GM23248 (cell line): ENCODE data around the gene HTR4. TPM values are rescaled to one million over a fixed set of nuclear protein-coding genes. Genes with fewer than 3 reads are reported as not detected.

ENCODE experiments used
- DNase-seq: peaks from one replicate; pipeline ENCODE4 v3.0.0-alpha.2; 2015
- H2AFZ ChIP-seq: fragments of 200-600 bp; sonication (generic); 2 replicates; pipeline ENCODE4 v1.6.1; 2016; ENCODE audit warnings: antibody characterized with exemption
- H3F3A ChIP-seq: fragments of 200-600 bp; sonication (generic); 2 replicates; pipeline ENCODE4 v1.6.1; 2016; ENCODE audit warnings: mild to moderate bottlenecking, antibody characterized with exemption, mixed run types; ENCODE audit not compliant: insufficient read depth
- H3K27ac ChIP-seq: fragments of 200-600 bp; sonication (generic); 2 replicates; pipeline ENCODE4 v1.5.1; 2016; ENCODE audit warnings: mild to moderate bottlenecking
- H3K27me3 ChIP-seq: fragments of 200-600 bp; sonication (generic); replicated peaks from 2 replicates; pipeline ENCODE4 v1.6.1; 2016; ENCODE audit warnings: mild to moderate bottlenecking; ENCODE audit not compliant: insufficient read depth
- H3K36me3 ChIP-seq: fragments of 200-600 bp; sonication (generic); 2 replicates; pipeline ENCODE4 v1.6.1; 2016; ENCODE audit warnings: low read depth, mild to moderate bottlenecking
- H3K4me1 ChIP-seq: fragments of 200-600 bp; sonication (generic); 2 replicates; pipeline ENCODE4 v1.6.1; 2016; ENCODE audit warnings: mild to moderate bottlenecking; ENCODE audit not compliant: insufficient read depth
- H3K4me2 ChIP-seq: fragments of 200-600 bp; sonication (generic); one replicate; pipeline ENCODE4 v1.6.1; 2016; ENCODE audit warnings: mild to moderate bottlenecking; ENCODE audit not compliant: unreplicated experiment
- H3K4me3 ChIP-seq: fragments of 200-600 bp; sonication (generic); 2 replicates; pipeline ENCODE4 v1.5.1; 2016; ENCODE audit warnings: mild to moderate bottlenecking
- H3K79me2 ChIP-seq: fragments of 200-600 bp; sonication (generic); 2 replicates; pipeline ENCODE4 v1.6.1; 2016; ENCODE audit warnings: mild to moderate bottlenecking; ENCODE audit not compliant: insufficient read depth
- H3K9ac ChIP-seq: fragments of 200-600 bp; sonication (generic); 2 replicates; pipeline ENCODE4 v1.6.1; 2016; ENCODE audit warnings: mild to moderate bottlenecking
- H3K9me2 ChIP-seq: fragments of 200-600 bp; sonication (generic); 2 replicates; pipeline ENCODE4 v1.6.1; 2016; ENCODE audit warnings: mixed run types, mild to moderate bottlenecking, moderate library complexity; ENCODE audit not compliant: insufficient read depth
- H3K9me3 ChIP-seq: fragments of 200-600 bp; sonication (generic); one replicate; pipeline ENCODE4 v1.6.1; 2017; ENCODE audit warnings: low read depth
- H4K20me1 ChIP-seq: fragments of 200-600 bp; sonication (generic); 2 replicates; pipeline ENCODE4 v1.6.0; 2016; ENCODE audit not compliant: insufficient read depth
- EZH2 ChIP-seq: fragments of 200-600 bp; sonication (generic); IDR thresholded peaks from 2 replicates; pipeline ENCODE4 v1.6.1; 2018; ENCODE audit warnings: antibody characterized with exemption, mild to moderate bottlenecking; ENCODE audit not compliant: insufficient read depth, poor library complexity, severe bottlenecking
- EZH2phosphoT487 ChIP-seq: fragments of 200-600 bp; sonication (generic); IDR thresholded peaks from 2 replicates; pipeline ENCODE4 v1.6.1; 2018; ENCODE audit warnings: antibody characterized with exemption, moderate library complexity, mild to moderate bottlenecking, low read depth; ENCODE audit not compliant: insufficient read depth
- WGBS, 2 experiments: methylation state at CpG; one replicate each; pipeline ENCODE4 v1.1.6; 2015 to 2017; ENCODE audit warnings: low lambda C conversion rate in 2 of 2, low coverage in 1 of 2; ENCODE audit errors: missing lambda C conversion rate in 2 of 2; 5-methylcytosine and 5-hydroxymethylcytosine counted together
- in situ Hi-C: fragments of 300-500 bp; cut with MboI; formaldehyde crosslinking; loops from 2 replicates; pipeline ENCODE4 v1.15.0; 2020
- polyA plus RNA-seq: library from polyadenylated mRNA; unstranded; fragments of >200 nt; fragmentation: Nextera tagmentation; extraction: Ambion mirVana; gene quantifications from 2 replicates; pipeline ENCODE4 v1.2.1, GENCODE V29; 2016
- total RNA-seq: library from RNA; depleted of rRNA; stranded (reverse); fragments of >200 nt; shearing (Covaris generic); gene quantifications from 2 replicates; pipeline ENCODE4 v1.2.3, GENCODE V29; 2014

HTR4 gene
- total and polyA plus RNA-seq, 2 experiments from 2014 or later = not detected

GRCh38 chr5:148515460-148515859 lies 138.9 kb downstream of the HTR4 start:
- WGBS, 2 experiments = 7 to 10% methylated on average over 2 of the region's 2 CpGs
- TF ChIP-seq EZH2phosphoT487 = no peak
- no peak for TF ChIP-seq EZH2
- in situ Hi-C loops = no loop called here
- Histone ChIP-seq H3K27ac (no peak overlapping the region), H3K9ac (no peak overlapping the region), H3K36me3 (no peaks in the 10 kb centered on the region), H3K27me3 (no peaks in the 10 kb centered on the region), H2AFZ (no peak overlapping the region), H3K9me3 (no peaks in the 10 kb centered on the region), H3K79me2 (no peaks in the 10 kb centered on the region), H3K4me1 (no peaks in the 10 kb centered on the region), H3K4me3 (no peak overlapping the region), H4K20me1 (no peaks in the 10 kb centered on the region), H3K9me2 (no peaks in the 10 kb centered on the region), H3K4me2 (no peak overlapping the region), H3F3A (no peaks in the 10 kb centered on the region)
- DNase-seq = no peak

GRCh38 chr5:148514344-148514743 lies 140.0 kb downstream of the HTR4 start:
- TF ChIP-seq EZH2phosphoT487 = no peak
- no peak for TF ChIP-seq EZH2
- DNase-seq = no peak
- no peak overlapping the region for H3K4me3 ChIP-seq
- no peaks in the 10 kb centered on the region for H3K36me3 ChIP-seq
- H3K9me3 ChIP-seq = no peaks in the 10 kb centered on the region
- H3K79me2 ChIP-seq = no peaks in the 10 kb centered on the region
- H3K27me3 ChIP-seq = no peaks in the 10 kb centered on the region
- no peak overlapping the region for H3K4me2 ChIP-seq
- no peaks in the 10 kb centered on the region for H4K20me1 ChIP-seq
- H3K9ac ChIP-seq = no peak overlapping the region
- no peak overlapping the region for H2AFZ ChIP-seq
- no peaks in the 10 kb centered on the region for H3K4me1 ChIP-seq
- no peak overlapping the region for H3K27ac ChIP-seq
- H3K9me2 ChIP-seq = no peaks in the 10 kb centered on the region
- in situ Hi-C loops = no loop called here
- H3F3A ChIP-seq = no peaks in the 10 kb centered on the region

GRCh38 chr5:148512498-148512897 lies 141.8 kb downstream of the HTR4 start:
- no peak overlapping the region for H3K4me2 ChIP-seq
- no peaks in the 10 kb centered on the region for H3K9me2 ChIP-seq
- no peak overlapping the region for H3K4me3 ChIP-seq
- no peaks in the 10 kb centered on the region for H3K79me2 ChIP-seq
- H3K27me3 ChIP-seq = no peaks in the 10 kb centered on the region
- no peak overlapping the region for H2AFZ ChIP-seq
- H4K20me1 ChIP-seq = no peaks in the 10 kb centered on the region
- H3K9me3 ChIP-seq = no peaks in the 10 kb centered on the region
- 35 to 38% methylated on average over 9 of the region's 9 CpGs for WGBS, 2 experiments
- TF ChIP-seq EZH2 = no peak
- TF ChIP-seq EZH2phosphoT487 = no peak
- in situ Hi-C loops = no loop called here
- H3K27ac ChIP-seq = no peak overlapping the region
- no peak overlapping the region for H3K9ac ChIP-seq
- H3F3A ChIP-seq = no peaks in the 10 kb centered on the region
- no peaks in the 10 kb centered on the region for H3K4me1 ChIP-seq
- no peak for DNase-seq
- no peaks in the 10 kb centered on the region for H3K36me3 ChIP-seq

- no peak overlapping the region for H3K4me2 ChIP-seq
- no peaks in the 10 kb centered on the region for H4K20me1 ChIP-seq
- no peaks in the 10 kb centered on the region for H3K79me2 ChIP-seq
- H3K9me2 ChIP-seq = no peaks in the 10 kb centered on the region
- H3K36me3 ChIP-seq = no peaks in the 10 kb centered on the region
- no peaks in the 10 kb centered on the region for H3F3A ChIP-seq
- H3K4me1 ChIP-seq = no peaks in the 10 kb centered on the region
- no peak overlapping the region for H2AFZ ChIP-seq
- in situ Hi-C loops = no loop called here
- DNase-seq = no peak
- H3K27me3 ChIP-seq = no peaks in the 10 kb centered on the region
- WGBS, 2 experiments = 0% methylated on average over 1 of the region's 1 CpG
- H3K4me3 ChIP-seq = no peak overlapping the region
- no peaks in the 10 kb centered on the region for H3K9me3 ChIP-seq
- no peak for TF ChIP-seq EZH2
- no peak for TF ChIP-seq EZH2phosphoT487
- H3K27ac ChIP-seq = no peak overlapping the region
- H3K9ac ChIP-seq = no peak overlapping the region
Observed at GRCh38 chr5:148511810-148512347, 142.4 kb downstream of the HTR4 start.

GRCh38 chr5:148509893-148510292 lies 144.4 kb downstream of the HTR4 start:
- H4K20me1 ChIP-seq = no peaks in the 10 kb centered on the region
- no peak for TF ChIP-seq EZH2
- TF ChIP-seq EZH2phosphoT487 = no peak
- H3K4me2 ChIP-seq = no peak overlapping the region
- H3K27me3 ChIP-seq = no peaks in the 10 kb centered on the region
- H3K36me3 ChIP-seq = no peaks in the 10 kb centered on the region
- no peak overlapping the region for H2AFZ ChIP-seq
- no peaks in the 10 kb centered on the region for H3K9me2 ChIP-seq
- H3K9me3 ChIP-seq = no peaks in the 10 kb centered on the region
- H3K9ac ChIP-seq = no peak overlapping the region
- no peaks in the 10 kb centered on the region for H3K79me2 ChIP-seq
- no peak overlapping the region for H3K27ac ChIP-seq
- in situ Hi-C loops = no loop called here
- H3K4me1 ChIP-seq = no peaks in the 10 kb centered on the region
- H3F3A ChIP-seq = no peaks in the 10 kb centered on the region
- DNase-seq = no peak
- H3K4me3 ChIP-seq = no peak overlapping the region
- 43 to 57% methylated on average over 2 of the region's 2 CpGs for WGBS, 2 experiments
